ENCODE results near the gene AK5.
"Not testable (repeated sequence)": the region's sequence is repeated elsewhere in the genome, so short reads cannot be mapped to it uniquely, and the experiment has no call there.

The AK5 gene

GRCh38 chr1:77524038-77524437 is 242.2 kb downstream of the AK5 start:
- H3K4me3 ChIP-seq (ENCODE audit: low read depth, low read length), result no peak overlapping the region
- DNase-seq (ENCODE audit: low read depth), result no peak
- no peak for TF ChIP-seq CTCF (IDR thresholded peaks at IDR 0.05; ENCODE audit: control insufficient read depth, extremely low read depth, insufficient read depth)

- not testable (repeated sequence) for H3K4me3 ChIP-seq (ENCODE audit: low read depth, low read length); DNase-seq (ENCODE audit: low read depth)
Observed at GRCh38 chr1:77531149-77531548, 249.3 kb downstream of the AK5 start.

GRCh38 chr1:77531596-77532280 is 249.9 kb downstream of the AK5 start:
- DNase-seq (ENCODE audit: low read depth); H3K4me3 ChIP-seq (ENCODE audit: low read depth, low read length): not testable (repeated sequence)

- no peak for DNase-seq (ENCODE audit: low read depth)
- no peak for TF ChIP-seq CTCF (IDR thresholded peaks at IDR 0.05; ENCODE audit: control insufficient read depth, extremely low read depth, insufficient read depth)
- H3K4me3 ChIP-seq (ENCODE audit: low read depth, low read length), result no peak overlapping the region
Observed at GRCh38 chr1:77532641-77533040, 250.8 kb downstream of the AK5 start.

GRCh38 chr1:77533660-77534305 is 252.0 kb downstream of the AK5 start:
- DNase-seq (ENCODE audit: low read depth), result no peak
- peak; percentile 80 for TF ChIP-seq CTCF (IDR thresholded peaks at IDR 0.05; ENCODE audit: control insufficient read depth, extremely low read depth, insufficient read depth)
- H3K4me3 ChIP-seq (ENCODE audit: low read depth, low read length), result no peak overlapping the region

GRCh38 chr1:77534456-77534855 is 252.6 kb downstream of the AK5 start:
- TF ChIP-seq CTCF (IDR thresholded peaks at IDR 0.05; ENCODE audit: control insufficient read depth, extremely low read depth, insufficient read depth), result no peak
- no peak overlapping the region for H3K4me3 ChIP-seq (ENCODE audit: low read depth, low read length)
- DNase-seq (ENCODE audit: low read depth), result no peak

GRCh38 chr1:77536813-77537212 is 255.0 kb downstream of the AK5 start:
- no peak for TF ChIP-seq CTCF (IDR thresholded peaks at IDR 0.05; ENCODE audit: control insufficient read depth, extremely low read depth, insufficient read depth)
- DNase-seq (ENCODE audit: low read depth), result no peak
- H3K4me3 ChIP-seq (ENCODE audit: low read depth, low read length), result no peak overlapping the region

GRCh38 chr1:77538956-77539518 is 257.2 kb downstream of the AK5 start:
- H3K4me3 ChIP-seq (ENCODE audit: low read depth, low read length), result no peak overlapping the region
- no peak for TF ChIP-seq CTCF (IDR thresholded peaks at IDR 0.05; ENCODE audit: control insufficient read depth, extremely low read depth, insufficient read depth)
- peak; percentile 54 for DNase-seq (ENCODE audit: low read depth)

All from LNCaP clone FGC (cell line).